ENCODE measurements around the gene CNEP1R1.
"Not testable (repeated sequence)": the region's sequence is repeated elsewhere in the genome, so short reads cannot be mapped to it uniquely, and the experiment has no call there.

The CNEP1R1 gene

GRCh38 chr16:50024684-50025536 lies at the start of gene CNEP1R1:
Gene CNEP1R1, plus strand, starts transcription at chr16:50025225. Its CDS starts 91 bp downstream, at chr16:50025316.
- DNase-seq: peak; percentile 97

GRCh38 chr16:49977427-49977826 lies 47.6 kb upstream of the CNEP1R1 start:
- no peak for DNase-seq

GRCh38 chr16:49978569-49979326 lies 46.3 kb upstream of the CNEP1R1 start:
- no peak for DNase-seq

GRCh38 chr16:49980166-49980565 lies 44.9 kb upstream of the CNEP1R1 start:
- DNase-seq: no peak

GRCh38 chr16:49986351-49987124 lies 38.5 kb upstream of the CNEP1R1 start:
- DNase-seq: no peak

- peak; percentile 46 for DNase-seq
Observed at GRCh38 chr16:49987381-49987780, 37.6 kb upstream of the CNEP1R1 start.

- DNase-seq: no peak
Observed at GRCh38 chr16:49992825-49993224, 32.2 kb upstream of the CNEP1R1 start.

GRCh38 chr16:49993579-49993978 lies 31.4 kb upstream of the CNEP1R1 start:
- DNase-seq: peak; percentile 35

- DNase-seq: no peak
Observed at GRCh38 chr16:49994006-49994405, 31.0 kb upstream of the CNEP1R1 start.

GRCh38 chr16:49995720-49996119 lies 29.3 kb upstream of the CNEP1R1 start:
- DNase-seq: no peak

- no peak for DNase-seq
Observed at GRCh38 chr16:49997721-49998251, 27.2 kb upstream of the CNEP1R1 start.

GRCh38 chr16:49998991-49999390 lies 26.0 kb upstream of the CNEP1R1 start:
- DNase-seq: no peak

- DNase-seq: no peak
Observed at GRCh38 chr16:50001144-50001543, 23.9 kb upstream of the CNEP1R1 start.

- DNase-seq: no peak
Observed at GRCh38 chr16:50002190-50002589, 22.8 kb upstream of the CNEP1R1 start.

GRCh38 chr16:50004239-50004638 lies 20.8 kb upstream of the CNEP1R1 start:
- DNase-seq: no peak

- DNase-seq: no peak
Observed at GRCh38 chr16:50006964-50007363, 18.1 kb upstream of the CNEP1R1 start.

GRCh38 chr16:50007744-50008143 lies 17.3 kb upstream of the CNEP1R1 start:
- no peak for DNase-seq

- no peak for DNase-seq
Observed at GRCh38 chr16:50010212-50010611, 14.8 kb upstream of the CNEP1R1 start.

GRCh38 chr16:50011707-50012106 lies 13.3 kb upstream of the CNEP1R1 start:
- DNase-seq: no peak

- DNase-seq: no peak
Observed at GRCh38 chr16:50012182-50012581, 12.8 kb upstream of the CNEP1R1 start.

- not testable (repeated sequence) for DNase-seq
Observed at GRCh38 chr16:50014211-50014610, 10.8 kb upstream of the CNEP1R1 start.

GRCh38 chr16:50015631-50016030 lies 9.4 kb upstream of the CNEP1R1 start:
- DNase-seq: no peak

- DNase-seq: no peak
Observed at GRCh38 chr16:50017553-50017952, 7.5 kb upstream of the CNEP1R1 start.
